HG03442 (cell line): ENCODE measurements around the gene ARHGAP6.
"Not testable (repeated sequence)": the region's sequence is repeated elsewhere in the genome, so short reads cannot be mapped to it uniquely, and the experiment has no call there.

ENCODE experiments used
- ATAC-seq: cut with Tn5 transposase; IDR thresholded peaks from one replicate; pipeline ENCODE4 v1.9.1; 2021; ENCODE audit warnings: mild to moderate bottlenecking, moderate library complexity; ENCODE audit not compliant: unreplicated experiment

The ARHGAP6 gene

GRCh38 chrX:11647138-11647537 is 18.6 kb downstream of the ARHGAP6 start:
- no peak for ATAC-seq

DNA sequence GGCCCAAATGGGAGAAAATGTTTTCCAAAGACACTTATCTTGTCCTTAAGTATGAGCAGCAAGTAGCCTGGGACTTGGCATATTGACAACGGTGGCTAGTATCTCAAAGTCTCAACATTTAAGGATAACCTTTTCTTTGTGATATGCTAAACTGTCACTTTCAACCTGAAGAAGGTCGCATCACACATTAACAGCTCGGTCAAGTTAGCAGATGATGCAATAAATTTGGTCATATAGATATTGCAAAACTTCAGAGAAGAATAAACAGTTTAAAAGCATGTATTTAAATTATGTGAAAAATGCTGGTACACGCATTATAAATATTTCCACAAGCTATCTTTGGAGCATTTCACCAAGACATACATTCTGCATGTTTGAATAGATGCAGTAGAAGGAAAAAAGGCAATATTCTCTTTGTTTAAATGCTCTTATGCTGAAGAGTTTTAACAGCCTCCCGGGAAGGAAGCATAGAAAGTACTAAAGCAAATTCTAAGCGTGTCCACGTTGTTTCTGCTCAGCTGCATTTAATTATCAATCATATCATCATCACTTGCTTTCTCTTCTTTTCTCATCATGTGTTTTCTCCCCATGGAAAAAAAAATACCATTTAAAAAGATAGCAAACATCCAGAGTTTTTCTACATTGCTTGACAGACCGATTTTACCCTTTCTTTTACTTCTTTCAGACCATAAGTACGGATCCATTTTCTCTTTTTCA is 24.2 kb downstream of the ARHGAP6 start:
- no peak for ATAC-seq

GRCh38 chrX:11640089-11640488 is 25.6 kb downstream of the ARHGAP6 start:
- ATAC-seq = no peak

DNA sequence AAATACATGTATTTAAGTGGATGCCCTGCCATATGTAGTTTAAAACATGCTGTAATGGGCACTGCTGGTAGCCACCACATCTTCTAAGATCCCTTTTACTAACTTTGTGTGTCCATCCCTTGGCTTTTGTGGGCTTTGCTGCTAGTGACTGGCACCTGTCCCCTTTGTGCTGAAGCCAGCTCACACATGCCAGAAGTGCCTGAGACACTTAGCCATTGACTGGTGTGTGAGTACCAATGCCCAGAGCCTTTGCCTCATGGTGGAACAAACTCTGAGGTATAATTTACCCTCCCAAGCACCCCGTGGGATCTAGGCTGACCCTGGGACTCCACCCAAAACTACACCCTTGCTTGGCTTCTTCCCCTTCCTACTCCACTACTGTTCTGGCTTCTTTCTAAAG is 33.0 kb downstream of the ARHGAP6 start:
- no peak for ATAC-seq

DNA sequence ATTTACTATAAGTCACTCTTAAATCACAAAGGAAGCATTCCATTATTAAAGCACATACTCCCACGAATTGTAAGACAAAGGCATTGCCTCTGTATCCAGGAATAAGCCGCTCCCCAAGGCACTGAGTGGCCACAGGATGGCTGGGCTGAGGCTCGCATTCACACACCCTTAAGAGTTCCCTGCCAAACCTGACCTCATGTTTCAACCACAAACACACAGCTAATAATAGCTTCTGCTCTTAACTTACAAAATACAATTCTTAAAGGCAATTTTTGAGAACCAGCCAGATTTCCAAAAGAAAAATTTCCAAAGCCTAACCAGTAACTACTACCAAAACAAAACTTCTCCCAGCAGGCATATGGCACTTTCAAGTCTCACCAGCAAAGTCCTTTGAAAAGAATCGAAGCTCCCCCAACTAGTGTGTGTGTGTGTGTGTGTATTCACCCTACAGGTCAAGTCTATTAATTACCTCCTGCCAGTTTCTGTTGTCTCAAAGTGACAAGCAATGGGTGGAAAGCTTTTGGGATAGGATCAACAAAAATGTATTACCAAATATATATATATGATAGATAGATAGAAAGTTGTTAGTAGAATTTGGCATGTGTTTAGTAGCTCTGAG is 36.0 kb downstream of the ARHGAP6 start:
- peak; percentile 78 for ATAC-seq

- no peak for ATAC-seq
Observed at GRCh38 chrX:11628399-11628798, 37.3 kb downstream of the ARHGAP6 start.

GRCh38 chrX:11626351-11626750 is 39.4 kb downstream of the ARHGAP6 start:
- ATAC-seq = no peak

DNA sequence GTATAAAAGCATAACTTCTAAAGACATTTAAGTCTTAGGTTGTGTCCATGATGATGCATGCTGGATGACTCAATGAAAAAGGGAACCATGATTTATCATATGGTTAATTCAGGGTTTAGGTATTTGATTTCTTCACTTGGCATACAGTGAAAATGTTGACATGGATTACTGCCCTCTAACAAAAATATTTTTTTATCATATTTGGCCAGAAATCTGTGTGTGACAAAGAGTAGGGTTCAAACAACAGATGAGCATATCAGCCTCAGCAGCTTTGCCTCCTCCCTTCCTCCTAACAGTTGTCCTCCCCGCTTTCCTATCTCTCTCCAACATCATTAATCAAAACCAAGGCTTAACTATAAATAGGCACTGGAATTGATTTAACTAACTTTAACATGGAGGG is 46.3 kb downstream of the ARHGAP6 start:
- no peak for ATAC-seq

GRCh38 chrX:11614253-11614652 is 51.5 kb downstream of the ARHGAP6 start:
- not testable (repeated sequence) for ATAC-seq

DNA sequence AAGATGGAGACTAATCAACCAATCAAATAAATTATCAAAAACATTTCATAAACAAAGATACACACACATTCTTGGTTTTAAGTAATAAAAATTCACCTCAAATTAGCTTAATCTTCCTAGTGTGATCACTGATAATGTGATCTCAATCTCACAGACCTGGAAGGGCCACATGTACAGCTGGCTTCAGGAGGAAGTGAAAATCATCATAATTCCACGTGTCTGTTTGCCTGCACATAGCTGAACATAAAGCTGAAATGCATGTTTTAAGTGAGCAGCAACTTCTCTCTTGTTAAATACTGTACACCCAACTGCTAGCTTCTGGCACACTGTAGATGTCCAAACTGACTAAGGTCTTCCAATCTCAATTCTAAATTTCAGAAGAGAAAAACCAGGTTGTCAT is 53.8 kb downstream of the ARHGAP6 start:
- ATAC-seq = peak; percentile 43

DNA sequence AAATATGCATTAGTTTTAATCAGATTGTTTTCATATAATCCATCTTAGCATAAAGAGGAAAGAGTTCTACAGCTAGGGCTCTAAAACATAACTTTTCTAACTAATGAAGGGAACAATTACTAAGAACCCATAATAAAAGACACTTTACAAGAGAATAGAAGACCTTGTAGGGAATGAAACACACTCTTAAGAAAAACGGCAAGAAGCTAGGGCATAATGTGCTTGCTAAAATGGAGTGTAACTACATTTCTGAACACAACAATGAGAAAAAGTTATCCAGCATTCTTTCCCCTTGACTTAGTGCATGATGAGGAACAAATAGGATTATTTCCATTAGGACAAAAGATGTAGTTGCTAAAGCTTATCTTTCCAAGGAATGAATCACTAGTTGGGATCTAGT is 54.6 kb downstream of the ARHGAP6 start:
- no peak for ATAC-seq

- no peak for ATAC-seq
Observed at GRCh38 chrX:11609109-11609508, 56.6 kb downstream of the ARHGAP6 start.

DNA sequence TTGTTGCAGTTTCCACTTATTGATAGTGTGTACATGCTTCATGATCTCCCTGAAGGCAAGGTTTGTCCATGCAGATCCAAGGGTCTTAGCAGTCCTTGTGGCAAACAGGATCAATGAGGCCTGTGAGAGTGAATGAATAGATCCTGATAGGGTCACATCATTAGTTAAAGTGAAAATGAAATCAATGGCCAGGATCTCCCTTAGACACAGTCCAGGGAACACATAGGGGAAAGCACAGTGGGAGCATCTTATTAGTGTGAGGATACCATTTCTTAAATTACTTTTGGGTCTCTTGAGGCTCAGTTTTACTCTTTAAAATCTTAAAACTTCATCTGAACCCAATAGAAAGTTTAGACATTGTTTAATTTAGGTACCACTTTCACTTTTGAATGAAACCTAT is 59.3 kb downstream of the ARHGAP6 start:
- no peak for ATAC-seq

- ATAC-seq = no peak
Observed at GRCh38 chrX:11600578-11600977, 65.1 kb downstream of the ARHGAP6 start.

DNA sequence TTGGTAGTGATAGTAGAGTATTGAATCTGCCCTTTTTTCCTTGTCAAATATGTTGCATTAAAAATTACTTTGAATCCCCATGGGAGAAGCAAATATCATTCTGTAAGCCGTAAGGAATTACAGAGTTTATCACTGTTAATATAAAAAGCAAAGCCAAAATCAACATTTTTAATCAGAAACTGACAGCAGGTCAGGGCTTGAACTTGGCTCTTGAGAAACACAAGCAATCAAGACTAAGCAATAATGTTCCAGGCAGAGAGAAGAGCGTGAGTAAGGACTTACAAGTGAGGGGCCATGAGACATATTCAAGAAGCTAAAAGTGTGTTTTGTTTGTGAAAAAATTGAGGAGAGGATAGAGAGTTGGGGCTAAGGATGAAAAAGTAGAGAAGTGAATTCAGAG is 68.2 kb downstream of the ARHGAP6 start:
- ATAC-seq = no peak

GRCh38 chrX:11591723-11592346 is 73.9 kb downstream of the ARHGAP6 start:
- no peak for ATAC-seq

DNA sequence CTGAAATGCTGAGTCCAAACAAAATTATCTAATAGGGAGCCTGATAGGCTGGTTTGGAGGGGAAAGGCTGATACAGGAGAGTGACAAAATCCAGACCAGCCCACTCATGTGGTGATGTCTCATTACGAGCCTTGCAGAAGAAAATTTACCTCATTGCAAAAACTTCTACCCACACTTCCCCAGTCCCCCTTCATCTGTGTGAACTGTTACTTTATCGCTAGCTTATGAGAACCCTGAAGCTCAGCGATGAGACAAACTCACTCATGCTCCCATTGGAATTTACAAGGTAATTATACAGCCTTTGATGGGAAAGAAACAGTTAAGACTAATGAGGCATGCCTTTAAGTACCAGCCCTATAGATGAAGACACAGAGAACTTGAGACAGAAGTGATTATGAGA is 76.1 kb downstream of the ARHGAP6 start:
- no peak for ATAC-seq

GRCh38 chrX:11588097-11588496 is 77.6 kb downstream of the ARHGAP6 start:
- ATAC-seq = no peak

DNA sequence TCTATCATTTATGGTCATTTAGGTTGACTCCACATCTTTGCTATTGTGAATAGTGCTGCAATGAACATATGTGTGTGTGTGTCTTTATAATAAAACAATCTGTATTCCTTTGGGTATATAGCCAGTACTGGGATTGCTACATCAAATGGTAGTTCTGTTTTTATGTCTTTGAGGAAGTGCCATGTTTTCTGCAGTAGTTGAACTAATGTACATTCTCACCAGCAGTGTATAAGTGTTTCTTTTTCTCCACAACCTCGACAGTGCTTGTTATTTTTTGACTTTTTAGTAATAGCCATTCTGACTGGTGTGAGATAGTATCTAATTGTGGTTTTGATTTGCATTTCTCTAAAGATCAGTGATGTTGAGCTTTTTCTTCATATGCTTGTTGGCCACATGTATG is 80.5 kb downstream of the ARHGAP6 start:
- ATAC-seq = no peak

- no peak for ATAC-seq
Observed at GRCh38 chrX:11580789-11581188, 84.9 kb downstream of the ARHGAP6 start.

GRCh38 chrX:11579636-11580600 is 85.8 kb downstream of the ARHGAP6 start:
- ATAC-seq = no peak
